Stimulated activated CD8-positive, alpha-beta memory T cell treated with anti-CD3 and anti-CD28 coated beads, Interleukin-7, amount 100 ng/mL, for 4 hours (primary cell): Measurements from ENCODE around the gene GIMAP8.
A peak's percentile ranks its signal among the peaks of the same experiment; 100 is the strongest.
"Not testable (repeated sequence)": the region's sequence is repeated elsewhere in the genome, so short reads cannot be mapped to it uniquely, and the experiment has no call there.

ENCODE experiments used
- DNase-seq, 2 donors: peaks; one replicate each; pipeline ENCODE4 v3.0.0-alpha.2; 2020; ENCODE audit warnings: low read depth in 2 of 2

GIMAP8 gene

DNA sequence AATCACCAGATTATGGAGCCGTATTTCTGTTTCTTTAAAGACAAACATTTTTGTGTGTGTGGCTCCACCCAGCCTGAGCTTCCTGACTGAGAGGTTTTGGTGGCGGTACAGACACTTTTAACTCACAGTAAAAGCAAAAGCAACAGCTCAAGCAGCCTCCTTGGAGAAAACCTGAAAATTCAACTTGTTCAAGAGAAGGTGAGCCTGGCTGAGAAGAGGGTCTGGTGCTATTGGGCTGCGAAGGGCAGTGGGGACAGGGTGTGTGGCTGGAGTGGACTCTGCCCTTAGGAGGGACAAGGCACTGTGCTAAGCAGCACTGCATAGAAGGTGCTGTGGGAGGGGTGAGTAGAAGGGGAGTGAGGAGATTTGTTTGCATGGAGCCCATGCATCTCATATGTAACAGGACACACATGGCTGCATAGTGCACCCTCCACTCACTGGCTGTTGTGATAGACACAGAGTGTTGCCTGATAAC lies 64.4 kb downstream of the GIMAP8 start, which contains the start of gene GIMAP7:
GIMAP7 (plus strand) TSS at position 125 of the 475 bp plus-strand sequence. CDS start 5,103 bp downstream, outside the sequence.
- DNase-seq, result peak; percentile 23 to 42

DNA sequence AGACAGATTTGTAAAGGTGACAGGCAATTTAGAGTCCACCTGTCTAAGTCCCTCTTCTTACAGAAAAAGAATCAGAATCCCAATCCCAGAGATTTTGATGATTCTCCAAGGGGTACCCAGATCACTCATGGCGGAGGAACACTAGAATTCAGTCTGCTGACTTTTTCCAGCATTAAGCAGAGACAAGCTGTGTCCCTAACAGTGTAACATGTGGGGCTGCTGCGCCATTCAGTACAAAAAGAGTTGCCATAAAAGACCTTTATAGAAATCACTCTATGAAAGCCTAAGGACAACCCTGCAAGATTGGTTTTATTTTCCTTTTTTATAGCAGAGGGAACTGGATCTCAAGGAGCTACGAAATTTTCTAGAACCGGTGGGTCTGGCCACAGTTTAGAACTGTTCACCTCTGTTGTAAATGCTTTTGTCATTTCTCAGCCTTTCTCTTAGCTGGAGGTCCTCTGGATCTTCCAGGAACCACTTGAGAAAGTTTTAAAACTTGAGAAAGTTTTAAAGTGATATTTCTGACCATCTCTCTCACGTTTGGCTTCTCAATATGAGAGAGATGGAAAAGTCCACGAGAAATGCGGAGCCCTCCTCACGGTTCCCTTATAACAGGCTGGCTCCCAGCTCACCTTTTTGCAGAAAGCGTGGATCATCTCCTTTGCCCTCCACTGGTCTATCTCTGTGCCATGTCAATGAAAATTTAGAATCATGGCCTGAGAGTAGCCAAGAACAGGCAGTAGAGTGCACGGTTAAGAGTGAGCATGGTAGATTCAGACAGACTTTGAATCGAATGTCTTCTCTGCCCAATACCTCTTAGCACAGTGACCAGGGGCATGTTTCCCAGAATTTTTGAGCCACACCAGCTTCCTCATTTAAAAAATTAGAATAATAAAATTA lies 65.1 kb downstream of the GIMAP8 start:
- no peak for DNase-seq

DNA sequence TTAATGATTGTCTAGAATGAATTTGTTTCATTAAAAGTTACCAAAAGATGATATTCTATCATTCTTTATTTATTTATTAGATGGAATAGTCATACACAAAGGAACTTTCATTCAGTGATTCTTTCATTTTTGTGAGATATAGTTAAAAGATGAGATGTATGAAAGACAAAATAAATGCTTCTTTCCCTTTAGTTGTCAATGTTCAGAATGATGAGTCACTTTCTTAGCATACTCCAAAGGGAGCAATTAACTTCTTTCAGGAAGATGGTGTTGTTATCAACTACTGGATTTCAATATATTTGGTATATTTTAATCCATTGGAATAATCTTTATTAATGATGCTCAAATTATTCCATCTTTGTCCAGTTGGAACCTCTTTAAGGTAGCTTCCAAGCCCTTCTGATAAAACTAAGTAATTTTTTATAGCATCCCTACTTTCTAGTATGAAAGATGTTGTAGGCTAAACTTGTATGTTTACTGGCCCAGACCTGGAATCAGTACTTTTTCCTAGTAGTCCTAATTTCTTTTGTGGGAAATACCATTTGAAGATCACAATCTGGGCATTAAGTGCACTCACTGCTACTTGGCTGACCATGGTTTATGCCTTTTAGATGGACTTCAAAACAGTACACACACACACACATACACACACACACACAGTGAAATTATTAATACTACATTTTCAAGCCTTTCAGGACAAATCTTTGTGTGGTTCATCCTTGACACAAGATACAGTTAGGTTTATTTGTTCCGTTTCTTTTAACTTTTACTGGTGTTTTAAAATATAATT lies 66.7 kb downstream of the GIMAP8 start:
- no peak for DNase-seq

- DNase-seq, result no peak
Measured at GRCh38 chr7:150519310-150519709, 68.9 kb downstream of the GIMAP8 start.

DNA sequence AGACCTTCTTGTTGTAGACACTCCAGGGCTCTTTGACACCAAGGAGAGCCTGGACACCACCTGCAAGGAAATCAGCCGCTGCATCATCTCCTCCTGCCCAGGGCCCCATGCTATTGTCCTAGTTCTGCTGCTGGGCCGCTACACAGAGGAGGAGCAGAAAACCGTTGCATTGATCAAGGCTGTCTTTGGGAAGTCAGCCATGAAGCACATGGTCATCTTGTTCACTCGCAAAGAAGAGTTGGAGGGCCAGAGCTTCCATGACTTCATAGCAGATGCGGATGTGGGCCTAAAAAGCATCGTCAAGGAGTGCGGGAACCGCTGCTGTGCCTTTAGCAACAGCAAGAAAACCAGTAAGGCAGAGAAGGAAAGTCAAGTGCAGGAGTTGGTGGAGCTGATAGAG lies 69.7 kb downstream of the GIMAP8 start:
- DNase-seq, result no peak

DNA sequence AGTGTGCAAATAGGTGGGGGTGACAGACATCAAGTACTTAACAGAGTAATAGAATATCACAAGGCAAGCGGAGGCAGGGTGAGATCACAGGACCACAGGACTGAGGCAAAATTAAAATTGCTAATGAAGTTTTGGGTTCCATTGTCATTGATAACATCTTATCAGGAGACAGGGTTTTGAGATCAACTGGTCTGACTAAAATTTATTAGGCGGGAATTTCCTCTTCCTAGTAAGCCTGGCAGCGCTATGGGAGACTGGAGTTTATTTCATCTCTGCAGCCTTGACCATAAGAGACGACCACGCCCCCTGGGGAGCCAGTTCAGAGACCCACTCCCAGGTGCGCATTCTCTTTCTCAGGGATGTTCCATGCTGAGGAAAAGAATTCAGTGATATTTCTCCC lies 72.5 kb downstream of the GIMAP8 start:
- not testable (repeated sequence) for DNase-seq

DNA sequence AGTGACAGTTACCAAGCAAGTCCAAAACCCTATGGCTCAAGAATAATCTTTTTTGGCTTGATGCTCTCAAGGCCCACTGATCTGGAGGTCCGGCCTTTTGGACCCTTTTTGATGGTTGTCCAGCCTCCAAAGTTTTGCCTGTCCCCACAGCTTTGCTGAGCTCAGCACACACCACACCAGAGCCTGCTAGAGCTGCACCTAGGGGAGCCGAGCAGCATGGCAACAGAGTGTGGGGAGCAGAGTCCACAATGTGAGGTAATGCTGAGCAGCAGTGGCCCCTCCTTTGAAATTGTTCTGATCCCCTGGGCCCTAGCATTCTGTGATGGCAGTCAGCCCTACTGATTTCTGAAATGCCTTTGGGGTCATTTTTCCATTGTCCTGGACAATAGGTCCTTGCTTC lies 73.6 kb downstream of the GIMAP8 start:
- DNase-seq, result no peak
